ENCODE data around the gene FNDC5. TPM values are rescaled to one million over a fixed set of nuclear protein-coding genes. Genes with fewer than 3 reads are reported as not detected.

The FNDC5 gene
- total and polyA plus RNA-seq, 9 of the 15 experiments (the other 6 are each of a cell fraction or from before 2014, with no cell fraction given): 0.06 to 2.1 (median 0.22) TPM

DNA sequence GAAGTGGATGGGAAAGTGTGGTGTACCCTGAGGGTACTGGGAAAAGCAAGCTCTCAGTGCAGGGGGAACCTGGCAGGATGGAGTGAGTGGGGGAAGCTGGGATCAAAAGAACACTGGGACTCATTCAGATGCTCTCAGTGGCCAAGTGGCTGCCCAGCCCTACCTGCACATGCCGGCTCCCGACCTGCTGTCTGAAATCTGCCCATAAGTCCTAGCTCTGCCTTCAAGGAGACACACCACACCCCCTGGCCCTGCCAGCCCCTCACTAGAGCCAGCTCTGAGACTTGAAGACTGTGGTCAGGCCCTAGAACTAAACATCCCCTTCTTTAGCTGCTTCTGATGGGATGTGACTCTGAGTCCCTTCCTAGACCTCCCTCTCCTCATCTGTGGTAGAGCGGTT is 28.2 kb upstream of the FNDC5 start:
- no peak overlapping the region for H3K9ac ChIP-seq (ENCODE audit: insufficient read depth in 1 of 2, low read depth in 2 of 2, low read length in 2 of 2)
- WGBS (ENCODE audit: insufficient coverage, low coverage, missing lambda C conversion rate): 10% methylated on average over 3 of the region's 3 CpGs
- H3K36me3 ChIP-seq (ENCODE audit: control insufficient read depth, insufficient read depth, low read length): no peaks in the 10 kb centered on the region
- no peak for DNase-seq (ENCODE audit: extremely low read depth in 1 of 4, low spot score in 3 of 4)
- BruUV-seq (replicated peaks): no TSS peak
- no peak for FAIRE-seq
- ATAC-seq: no peak
- H3K4me2 ChIP-seq (ENCODE audit: insufficient read depth, low read length): no peak overlapping the region
- peaks cover 6 to 15% of the 10 kb centered on the region in 2 experiments; a peak in 4 of 5 replicates for H3K4me1 ChIP-seq (replicated peaks in 1 of 2; ENCODE audit: control insufficient read depth in 2 of 2, insufficient read depth in 2 of 2, low read length in 2 of 2)
- ChIA-PET POLR2A (no interaction called here), CTCF (ENCODE audit: low intra/inter-chr PET ratio) (no interaction called here)
- H3K9me3 ChIP-seq (replicated peaks; ENCODE audit: control insufficient read depth, insufficient read depth, low read depth, low read length): no peaks in the 10 kb centered on the region
- intact Hi-C loops (cut with micrococcal nuclease) (no loop called here), in situ Hi-C loops (cut with MboI) (loop anchor here (25.0 kb wide), 1 partner anchor 713 kb away; no protein-coding TSS in a partner anchor)
- no peak overlapping the region for H3K27ac ChIP-seq (ENCODE audit: extremely low read depth, low read depth, low read length)
- no peaks in the 10 kb centered on the region for H3K79me2 ChIP-seq (ENCODE audit: control insufficient read depth, insufficient read depth, low read length)
- H4K20me1 ChIP-seq (replicated peaks; ENCODE audit: control insufficient read depth, insufficient read depth, low read length): peaks cover 23% of the 10 kb centered on the region
- no peaks in the 10 kb centered on the region for H3K9me1 ChIP-seq (ENCODE audit: control insufficient read depth, insufficient read depth, low read length)
- H2AFZ ChIP-seq (ENCODE audit: low read depth, low read length): no peak overlapping the region
- no peak overlapping the region for H3K4me3 ChIP-seq
- H3K27me3 ChIP-seq (ENCODE audit: control insufficient read depth in 2 of 2, insufficient read depth in 2 of 2, low read length in 2 of 2): peaks cover 9 to 76% of the 10 kb centered on the region in 2 experiments
- TF ChIP-seq RB1 (IDR thresholded peaks at IDR 0.05; ENCODE audit: low read depth): no peak
- TF ChIP-seq HSF4 (CRISPR knock-in tag; IDR thresholded peaks at IDR 0.05; ENCODE audit: borderline replicate concordance): no peak
- no peak for TF ChIP-seq SRSF3 (IDR thresholded peaks at IDR 0.05; ENCODE audit: insufficient read depth, low read length)
- no peak for TF ChIP-seq TAF1 (IDR thresholded peaks at IDR 0.05; ENCODE audit: control insufficient read depth, extremely low read depth, insufficient read depth, low read length, severe bottlenecking)
- TF ChIP-seq, protein P1, sequence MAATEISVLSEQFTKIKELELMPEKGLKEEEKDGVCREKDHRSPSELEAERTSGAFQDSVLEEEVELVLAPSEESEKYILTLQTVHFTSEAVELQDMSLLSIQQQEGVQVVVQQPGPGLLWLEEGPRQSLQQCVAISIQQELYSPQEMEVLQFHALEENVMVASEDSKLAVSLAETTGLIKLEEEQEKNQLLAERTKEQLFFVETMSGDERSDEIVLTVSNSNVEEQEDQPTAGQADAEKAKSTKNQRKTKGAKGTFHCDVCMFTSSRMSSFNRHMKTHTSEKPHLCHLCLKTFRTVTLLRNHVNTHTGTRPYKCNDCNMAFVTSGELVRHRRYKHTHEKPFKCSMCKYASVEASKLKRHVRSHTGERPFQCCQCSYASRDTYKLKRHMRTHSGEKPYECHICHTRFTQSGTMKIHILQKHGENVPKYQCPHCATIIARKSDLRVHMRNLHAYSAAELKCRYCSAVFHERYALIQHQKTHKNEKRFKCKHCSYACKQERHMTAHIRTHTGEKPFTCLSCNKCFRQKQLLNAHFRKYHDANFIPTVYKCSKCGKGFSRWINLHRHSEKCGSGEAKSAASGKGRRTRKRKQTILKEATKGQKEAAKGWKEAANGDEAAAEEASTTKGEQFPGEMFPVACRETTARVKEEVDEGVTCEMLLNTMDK (IDR thresholded peaks at IDR 0.05; ENCODE audit: borderline replicate concordance, insufficient read depth, low read depth, low read length, poor library complexity, severe bottlenecking): no peak
- TF ChIP-seq, protein P2, sequence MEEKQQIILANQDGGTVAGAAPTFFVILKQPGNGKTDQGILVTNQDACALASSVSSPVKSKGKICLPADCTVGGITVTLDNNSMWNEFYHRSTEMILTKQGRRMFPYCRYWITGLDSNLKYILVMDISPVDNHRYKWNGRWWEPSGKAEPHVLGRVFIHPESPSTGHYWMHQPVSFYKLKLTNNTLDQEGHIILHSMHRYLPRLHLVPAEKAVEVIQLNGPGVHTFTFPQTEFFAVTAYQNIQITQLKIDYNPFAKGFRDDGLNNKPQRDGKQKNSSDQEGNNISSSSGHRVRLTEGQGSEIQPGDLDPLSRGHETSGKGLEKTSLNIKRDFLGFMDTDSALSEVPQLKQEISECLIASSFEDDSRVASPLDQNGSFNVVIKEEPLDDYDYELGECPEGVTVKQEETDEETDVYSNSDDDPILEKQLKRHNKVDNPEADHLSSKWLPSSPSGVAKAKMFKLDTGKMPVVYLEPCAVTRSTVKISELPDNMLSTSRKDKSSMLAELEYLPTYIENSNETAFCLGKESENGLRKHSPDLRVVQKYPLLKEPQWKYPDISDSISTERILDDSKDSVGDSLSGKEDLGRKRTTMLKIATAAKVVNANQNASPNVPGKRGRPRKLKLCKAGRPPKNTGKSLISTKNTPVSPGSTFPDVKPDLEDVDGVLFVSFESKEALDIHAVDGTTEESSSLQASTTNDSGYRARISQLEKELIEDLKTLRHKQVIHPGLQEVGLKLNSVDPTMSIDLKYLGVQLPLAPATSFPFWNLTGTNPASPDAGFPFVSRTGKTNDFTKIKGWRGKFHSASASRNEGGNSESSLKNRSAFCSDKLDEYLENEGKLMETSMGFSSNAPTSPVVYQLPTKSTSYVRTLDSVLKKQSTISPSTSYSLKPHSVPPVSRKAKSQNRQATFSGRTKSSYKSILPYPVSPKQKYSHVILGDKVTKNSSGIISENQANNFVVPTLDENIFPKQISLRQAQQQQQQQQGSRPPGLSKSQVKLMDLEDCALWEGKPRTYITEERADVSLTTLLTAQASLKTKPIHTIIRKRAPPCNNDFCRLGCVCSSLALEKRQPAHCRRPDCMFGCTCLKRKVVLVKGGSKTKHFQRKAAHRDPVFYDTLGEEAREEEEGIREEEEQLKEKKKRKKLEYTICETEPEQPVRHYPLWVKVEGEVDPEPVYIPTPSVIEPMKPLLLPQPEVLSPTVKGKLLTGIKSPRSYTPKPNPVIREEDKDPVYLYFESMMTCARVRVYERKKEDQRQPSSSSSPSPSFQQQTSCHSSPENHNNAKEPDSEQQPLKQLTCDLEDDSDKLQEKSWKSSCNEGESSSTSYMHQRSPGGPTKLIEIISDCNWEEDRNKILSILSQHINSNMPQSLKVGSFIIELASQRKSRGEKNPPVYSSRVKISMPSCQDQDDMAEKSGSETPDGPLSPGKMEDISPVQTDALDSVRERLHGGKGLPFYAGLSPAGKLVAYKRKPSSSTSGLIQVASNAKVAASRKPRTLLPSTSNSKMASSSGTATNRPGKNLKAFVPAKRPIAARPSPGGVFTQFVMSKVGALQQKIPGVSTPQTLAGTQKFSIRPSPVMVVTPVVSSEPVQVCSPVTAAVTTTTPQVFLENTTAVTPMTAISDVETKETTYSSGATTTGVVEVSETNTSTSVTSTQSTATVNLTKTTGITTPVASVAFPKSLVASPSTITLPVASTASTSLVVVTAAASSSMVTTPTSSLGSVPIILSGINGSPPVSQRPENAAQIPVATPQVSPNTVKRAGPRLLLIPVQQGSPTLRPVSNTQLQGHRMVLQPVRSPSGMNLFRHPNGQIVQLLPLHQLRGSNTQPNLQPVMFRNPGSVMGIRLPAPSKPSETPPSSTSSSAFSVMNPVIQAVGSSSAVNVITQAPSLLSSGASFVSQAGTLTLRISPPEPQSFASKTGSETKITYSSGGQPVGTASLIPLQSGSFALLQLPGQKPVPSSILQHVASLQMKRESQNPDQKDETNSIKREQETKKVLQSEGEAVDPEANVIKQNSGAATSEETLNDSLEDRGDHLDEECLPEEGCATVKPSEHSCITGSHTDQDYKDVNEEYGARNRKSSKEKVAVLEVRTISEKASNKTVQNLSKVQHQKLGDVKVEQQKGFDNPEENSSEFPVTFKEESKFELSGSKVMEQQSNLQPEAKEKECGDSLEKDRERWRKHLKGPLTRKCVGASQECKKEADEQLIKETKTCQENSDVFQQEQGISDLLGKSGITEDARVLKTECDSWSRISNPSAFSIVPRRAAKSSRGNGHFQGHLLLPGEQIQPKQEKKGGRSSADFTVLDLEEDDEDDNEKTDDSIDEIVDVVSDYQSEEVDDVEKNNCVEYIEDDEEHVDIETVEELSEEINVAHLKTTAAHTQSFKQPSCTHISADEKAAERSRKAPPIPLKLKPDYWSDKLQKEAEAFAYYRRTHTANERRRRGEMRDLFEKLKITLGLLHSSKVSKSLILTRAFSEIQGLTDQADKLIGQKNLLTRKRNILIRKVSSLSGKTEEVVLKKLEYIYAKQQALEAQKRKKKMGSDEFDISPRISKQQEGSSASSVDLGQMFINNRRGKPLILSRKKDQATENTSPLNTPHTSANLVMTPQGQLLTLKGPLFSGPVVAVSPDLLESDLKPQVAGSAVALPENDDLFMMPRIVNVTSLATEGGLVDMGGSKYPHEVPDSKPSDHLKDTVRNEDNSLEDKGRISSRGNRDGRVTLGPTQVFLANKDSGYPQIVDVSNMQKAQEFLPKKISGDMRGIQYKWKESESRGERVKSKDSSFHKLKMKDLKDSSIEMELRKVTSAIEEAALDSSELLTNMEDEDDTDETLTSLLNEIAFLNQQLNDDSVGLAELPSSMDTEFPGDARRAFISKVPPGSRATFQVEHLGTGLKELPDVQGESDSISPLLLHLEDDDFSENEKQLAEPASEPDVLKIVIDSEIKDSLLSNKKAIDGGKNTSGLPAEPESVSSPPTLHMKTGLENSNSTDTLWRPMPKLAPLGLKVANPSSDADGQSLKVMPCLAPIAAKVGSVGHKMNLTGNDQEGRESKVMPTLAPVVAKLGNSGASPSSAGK (IDR thresholded peaks at IDR 0.05): no peak
- TF ChIP-seq TCF7 (IDR thresholded peaks at IDR 0.05; ENCODE audit: borderline replicate concordance): no peak
- no peak for TF ChIP-seq ARHGAP35 (IDR thresholded peaks at IDR 0.05; ENCODE audit: partially characterized antibody)
- TF ChIP-seq MED1 (CRISPR knock-in tag; IDR thresholded peaks at IDR 0.05; ENCODE audit: borderline replicate concordance): no peak

All from K562 (cell line).